ENCODE data around the gene CLSTN2. TPM values are rescaled to one million over a fixed set of nuclear protein-coding genes. Genes with fewer than 3 reads are reported as not detected.

CLSTN2 gene
- polyA plus RNA-seq, 2 donors, result 0.20 TPM

DNA sequence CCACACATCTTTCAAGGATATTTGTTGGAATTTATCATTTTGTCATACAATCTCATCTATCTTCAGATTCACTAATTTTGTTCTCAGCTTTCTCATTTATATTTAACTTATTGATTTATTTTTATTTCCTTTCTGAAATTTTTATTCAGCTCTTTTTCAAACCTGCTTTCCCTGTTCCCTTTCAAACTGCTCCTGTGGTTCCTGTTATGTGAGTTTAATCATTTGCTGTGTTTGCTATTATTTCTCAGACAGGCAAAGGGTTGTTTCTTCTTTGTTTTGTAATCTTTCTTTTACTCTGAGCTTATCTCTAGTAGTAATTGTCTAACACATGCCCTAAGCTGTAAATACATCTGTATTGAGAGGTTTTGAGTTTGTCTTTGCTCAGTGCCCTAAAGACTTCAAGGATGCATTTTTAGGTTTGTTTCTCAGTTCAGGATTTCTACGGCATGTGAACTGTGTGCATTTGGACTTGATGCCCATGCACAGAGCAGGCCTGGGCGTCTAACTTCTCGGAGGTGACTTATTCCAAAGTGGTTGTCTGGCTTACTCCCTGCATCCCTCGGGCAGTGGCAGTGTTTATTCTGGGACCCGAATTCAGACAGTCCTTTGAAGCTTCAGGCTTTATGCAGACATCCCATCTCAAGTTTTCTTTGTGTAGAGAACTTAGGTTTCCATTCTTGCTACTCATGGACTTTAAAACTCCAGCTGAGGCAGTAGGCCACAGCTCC is 587.8 kb downstream of the CLSTN2 start:
- no peaks in the 10 kb centered on the region for H3K4me1 ChIP-seq (ENCODE audit: control insufficient read depth in 2 of 2, insufficient read depth in 2 of 2, low read length in 1 of 2)
- H3K27ac ChIP-seq (ENCODE audit: low read depth in 2 of 2, low read length in 1 of 2), result no peak overlapping the region
- H3K36me3 ChIP-seq (ENCODE audit: control insufficient read depth in 2 of 2, insufficient read depth in 2 of 2, low read length in 1 of 2), result no peaks in the 10 kb centered on the region
- peaks cover 0 to 3% of the 10 kb centered on the region in 2 donors for H3K9me3 ChIP-seq (ENCODE audit: control insufficient read depth in 2 of 2, insufficient read depth in 1 of 2, low read depth in 1 of 2, low read length in 1 of 2)
- 50 to 69% methylated on average over 5 of the region's 5 CpGs for WGBS, 2 donors
- no peaks in the 10 kb centered on the region for H3K27me3 ChIP-seq (ENCODE audit: control insufficient read depth in 1 of 2, insufficient read depth in 2 of 2, low read length in 2 of 2)
- H3K4me3 ChIP-seq (ENCODE audit: low read depth in 1 of 2, low read length in 2 of 2), result no peak overlapping the region

DNA sequence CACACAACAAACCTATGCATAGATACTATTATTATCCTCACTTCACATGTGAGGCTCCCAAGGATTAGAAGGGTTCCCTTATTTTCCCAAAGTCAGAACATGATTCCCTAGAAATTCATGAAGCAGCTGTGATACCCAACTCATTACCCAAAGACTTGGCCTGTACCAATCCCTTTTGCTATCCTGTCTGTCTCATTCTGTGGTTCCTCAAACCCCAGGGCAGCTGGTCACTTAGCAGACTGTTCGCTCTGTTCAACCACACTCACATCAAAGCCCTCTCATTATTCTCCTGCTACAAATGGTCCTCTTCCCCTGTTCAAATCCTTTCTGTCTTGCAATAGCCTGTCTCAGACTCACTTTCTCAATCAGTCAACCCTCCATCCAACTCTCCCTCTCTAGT is 588.6 kb downstream of the CLSTN2 start:
- Histone ChIP-seq H3K4me3 (ENCODE audit: low read depth in 1 of 2, low read length in 2 of 2) (no peak overlapping the region), H3K9me3 (ENCODE audit: control insufficient read depth in 2 of 2, insufficient read depth in 1 of 2, low read depth in 1 of 2, low read length in 1 of 2) (no peaks in the 10 kb centered on the region), H3K27ac (ENCODE audit: low read depth in 2 of 2, low read length in 1 of 2) (no peak overlapping the region), H3K27me3 (ENCODE audit: control insufficient read depth in 1 of 2, insufficient read depth in 2 of 2, low read length in 2 of 2) (no peaks in the 10 kb centered on the region), H3K36me3 (ENCODE audit: control insufficient read depth in 2 of 2, insufficient read depth in 2 of 2, low read length in 1 of 2) (no peaks in the 10 kb centered on the region), H3K4me1 (ENCODE audit: control insufficient read depth in 2 of 2, insufficient read depth in 2 of 2, low read length in 1 of 2) (no peaks in the 10 kb centered on the region)
- WGBS, 2 donors, result 81 to 89% methylated on average over 1 of the region's 1 CpG

DNA sequence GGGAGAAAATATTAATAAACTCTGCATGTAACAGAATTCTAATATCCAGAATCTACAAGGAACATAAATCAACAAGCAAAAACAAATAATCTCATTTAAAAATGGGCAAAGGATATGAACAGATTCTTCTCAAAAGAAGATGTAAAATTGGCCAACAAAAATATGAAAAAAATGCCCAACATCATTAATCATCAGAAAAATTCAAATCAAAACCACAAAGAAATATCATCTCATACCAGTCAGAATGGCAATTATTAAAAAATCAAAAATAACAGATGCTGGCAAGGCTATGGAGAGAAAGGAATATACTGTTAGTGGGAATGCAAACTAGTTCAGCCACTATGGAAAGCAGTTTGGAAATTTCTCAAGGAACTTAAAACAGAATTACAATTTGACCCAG is 592.2 kb downstream of the CLSTN2 start:
- Histone ChIP-seq H3K27ac (ENCODE audit: low read depth in 2 of 2, low read length in 1 of 2) (no peak overlapping the region), H3K27me3 (ENCODE audit: control insufficient read depth in 1 of 2, insufficient read depth in 2 of 2, low read length in 2 of 2) (no peaks in the 10 kb centered on the region), H3K4me1 (ENCODE audit: control insufficient read depth in 2 of 2, insufficient read depth in 2 of 2, low read length in 1 of 2) (peaks cover 0 to 2% of the 10 kb centered on the region in 2 donors), H3K36me3 (ENCODE audit: control insufficient read depth in 2 of 2, insufficient read depth in 2 of 2, low read length in 1 of 2) (no peaks in the 10 kb centered on the region), H3K9me3 (ENCODE audit: control insufficient read depth in 2 of 2, insufficient read depth in 1 of 2, low read depth in 1 of 2, low read length in 1 of 2) (no peaks in the 10 kb centered on the region), H3K4me3 (ENCODE audit: low read depth in 1 of 2, low read length in 2 of 2) (no peak overlapping the region)

DNA sequence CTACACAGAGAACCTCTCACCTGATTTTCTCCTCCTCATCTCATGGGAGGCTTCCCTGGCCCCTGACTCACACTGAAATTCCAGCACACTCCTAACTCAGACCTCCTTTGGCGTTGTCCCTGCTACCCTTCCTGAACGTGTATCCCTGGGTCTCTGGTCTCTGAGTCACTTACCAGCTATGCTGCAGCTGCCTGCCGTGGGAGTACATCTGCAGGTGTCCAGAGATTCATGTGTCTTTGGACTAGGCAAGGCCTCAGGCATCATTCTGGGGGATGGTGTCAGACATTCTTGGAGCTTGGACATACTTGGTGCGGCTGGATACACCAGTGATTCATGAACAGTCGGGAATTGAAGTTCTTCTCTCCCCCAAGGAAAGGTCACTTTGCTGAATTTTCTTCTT is 594.1 kb downstream of the CLSTN2 start:
- 55 to 61% methylated on average over 5 of the region's 5 CpGs for WGBS, 2 donors

DNA sequence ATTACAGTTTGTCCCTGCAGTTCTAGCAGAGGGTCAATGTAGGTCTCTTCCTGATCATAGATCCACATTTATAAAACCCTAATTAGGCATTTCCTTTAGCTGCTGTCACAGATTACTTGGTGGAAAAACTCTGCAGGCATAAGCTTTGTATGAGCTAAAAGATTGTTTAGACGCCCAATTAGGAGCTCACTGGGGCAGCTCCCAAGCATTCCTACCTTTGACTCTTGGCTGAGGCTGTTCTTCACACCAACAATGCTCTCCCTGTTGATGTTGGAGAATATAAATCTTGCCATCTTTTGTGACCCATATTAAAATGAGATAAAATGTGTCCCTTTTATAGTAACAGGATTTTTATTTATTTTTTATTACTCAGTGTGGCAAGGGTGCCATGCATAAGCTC is 594.6 kb downstream of the CLSTN2 start:
- Histone ChIP-seq H3K4me1 (ENCODE audit: control insufficient read depth in 2 of 2, insufficient read depth in 2 of 2, low read length in 1 of 2) (peaks cover 0 to 2% of the 10 kb centered on the region in 2 donors), H3K9me3 (ENCODE audit: control insufficient read depth in 2 of 2, insufficient read depth in 1 of 2, low read depth in 1 of 2, low read length in 1 of 2) (no peaks in the 10 kb centered on the region), H3K27me3 (ENCODE audit: control insufficient read depth in 1 of 2, insufficient read depth in 2 of 2, low read length in 2 of 2) (no peaks in the 10 kb centered on the region), H3K36me3 (ENCODE audit: control insufficient read depth in 2 of 2, insufficient read depth in 2 of 2, low read length in 1 of 2) (no peaks in the 10 kb centered on the region), H3K4me3 (ENCODE audit: low read depth in 1 of 2, low read length in 2 of 2) (no peak overlapping the region), H3K27ac (ENCODE audit: low read depth in 2 of 2, low read length in 1 of 2) (no peak overlapping the region)
- WGBS, 2 donors, result 43 to 65% methylated on average over 1 of the region's 1 CpG

More for the DNA sequence above, 594.1 kb downstream of the CLSTN2 start:
- Histone ChIP-seq H3K4me3 (ENCODE audit: low read depth in 1 of 2, low read length in 2 of 2) (no peak overlapping the region), H3K4me1 (ENCODE audit: control insufficient read depth in 2 of 2, insufficient read depth in 2 of 2, low read length in 1 of 2) (peaks cover 0 to 2% of the 10 kb centered on the region in 2 donors), H3K27me3 (ENCODE audit: control insufficient read depth in 1 of 2, insufficient read depth in 2 of 2, low read length in 2 of 2) (no peaks in the 10 kb centered on the region), H3K36me3 (ENCODE audit: control insufficient read depth in 2 of 2, insufficient read depth in 2 of 2, low read length in 1 of 2) (no peaks in the 10 kb centered on the region), H3K9me3 (ENCODE audit: control insufficient read depth in 2 of 2, insufficient read depth in 1 of 2, low read depth in 1 of 2, low read length in 1 of 2) (no peaks in the 10 kb centered on the region), H3K27ac (ENCODE audit: low read depth in 2 of 2, low read length in 1 of 2) (no peak overlapping the region)

DNA sequence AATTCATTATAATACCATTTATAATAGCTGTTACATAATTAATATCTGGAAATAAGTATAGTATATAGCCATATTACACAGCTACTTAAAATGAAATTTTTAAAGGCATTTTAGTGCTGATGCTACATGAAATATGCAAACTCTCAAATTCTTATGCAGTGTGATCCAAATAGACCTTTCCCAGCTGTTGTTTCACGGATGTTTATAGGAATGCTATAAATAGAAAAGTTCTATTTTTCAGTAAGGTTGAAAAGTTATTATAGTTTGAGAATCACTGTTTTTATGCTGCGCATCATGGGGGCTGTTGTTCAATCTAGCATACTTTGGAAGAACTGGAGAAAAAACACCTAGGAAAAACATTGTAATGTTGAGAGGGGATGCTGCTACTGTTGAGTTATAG is 595.1 kb downstream of the CLSTN2 start:
- Histone ChIP-seq H3K9me3 (ENCODE audit: control insufficient read depth in 2 of 2, insufficient read depth in 1 of 2, low read depth in 1 of 2, low read length in 1 of 2) (no peaks in the 10 kb centered on the region), H3K4me1 (ENCODE audit: control insufficient read depth in 2 of 2, insufficient read depth in 2 of 2, low read length in 1 of 2) (peaks cover 0 to 2% of the 10 kb centered on the region in 2 donors), H3K4me3 (ENCODE audit: low read depth in 1 of 2, low read length in 2 of 2) (no peak overlapping the region), H3K36me3 (ENCODE audit: control insufficient read depth in 2 of 2, insufficient read depth in 2 of 2, low read length in 1 of 2) (no peaks in the 10 kb centered on the region), H3K27ac (ENCODE audit: low read depth in 2 of 2, low read length in 1 of 2) (no peak overlapping the region), H3K27me3 (ENCODE audit: control insufficient read depth in 1 of 2, insufficient read depth in 2 of 2, low read length in 2 of 2) (no peaks in the 10 kb centered on the region)
- WGBS, 2 donors, result 81 to 85% methylated on average over 2 of the region's 2 CpGs

DNA sequence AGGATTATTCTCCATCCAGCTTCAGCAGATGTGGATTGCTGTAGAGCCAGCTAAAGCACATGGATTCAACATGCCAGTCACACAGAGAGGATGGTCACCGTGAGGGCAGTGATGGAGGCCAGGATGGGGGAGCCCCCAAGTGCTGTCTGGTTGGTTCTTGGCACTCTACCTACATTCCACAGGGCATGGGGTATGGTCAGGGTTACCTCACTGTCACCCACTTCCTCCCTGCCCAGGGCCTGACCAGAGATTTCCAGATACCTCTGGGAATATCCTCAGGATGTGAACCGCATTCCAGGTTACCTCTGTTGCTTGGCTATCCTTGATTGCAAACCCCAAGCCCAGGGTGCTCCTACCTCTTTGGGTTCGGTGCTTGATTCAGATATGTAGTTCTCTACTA is 595.6 kb downstream of the CLSTN2 start:
- Histone ChIP-seq H3K36me3 (ENCODE audit: control insufficient read depth in 2 of 2, insufficient read depth in 2 of 2, low read length in 1 of 2) (no peaks in the 10 kb centered on the region), H3K4me3 (ENCODE audit: low read depth in 1 of 2, low read length in 2 of 2) (no peak overlapping the region), H3K27ac (ENCODE audit: low read depth in 2 of 2, low read length in 1 of 2) (no peak overlapping the region), H3K27me3 (ENCODE audit: control insufficient read depth in 1 of 2, insufficient read depth in 2 of 2, low read length in 2 of 2) (no peaks in the 10 kb centered on the region), H3K4me1 (ENCODE audit: control insufficient read depth in 2 of 2, insufficient read depth in 2 of 2, low read length in 1 of 2) (peaks cover 0 to 2% of the 10 kb centered on the region in 2 donors), H3K9me3 (ENCODE audit: control insufficient read depth in 2 of 2, insufficient read depth in 1 of 2, low read depth in 1 of 2, low read length in 1 of 2) (no peaks in the 10 kb centered on the region)
- WGBS, 2 donors, result 80 to 90% methylated on average over 3 of the region's 3 CpGs

DNA sequence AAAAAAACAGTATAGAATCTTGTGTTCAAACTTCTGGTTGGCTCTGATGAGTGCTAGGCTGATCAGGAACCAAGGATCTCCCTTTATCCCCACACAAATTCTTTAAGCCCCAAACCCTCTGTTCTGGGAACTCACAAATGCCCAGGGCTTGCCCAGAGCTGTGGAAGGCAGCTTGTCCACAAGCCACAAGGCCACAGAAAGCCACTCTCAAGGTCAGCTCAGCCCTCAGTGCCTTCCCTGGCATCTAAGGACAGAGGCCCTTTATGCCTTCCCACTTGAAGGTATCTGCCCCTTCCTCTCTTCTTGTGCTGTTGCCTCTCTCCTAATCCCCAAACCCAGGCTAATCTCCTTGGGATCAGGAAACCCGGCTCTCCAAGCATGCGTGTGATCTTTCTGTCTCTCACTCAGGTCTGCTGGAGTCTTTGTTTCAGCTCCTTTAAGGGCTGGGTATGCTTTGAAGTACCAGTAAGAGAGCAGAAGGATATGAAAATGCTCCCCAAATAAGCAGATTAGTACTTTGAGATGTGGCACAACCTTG is 597.9 kb downstream of the CLSTN2 start:
- H3K9me3 ChIP-seq (ENCODE audit: control insufficient read depth in 2 of 2, insufficient read depth in 1 of 2, low read depth in 1 of 2, low read length in 1 of 2), result no peaks in the 10 kb centered on the region
- H3K36me3 ChIP-seq (ENCODE audit: control insufficient read depth in 2 of 2, insufficient read depth in 2 of 2, low read length in 1 of 2), result no peaks in the 10 kb centered on the region
- peaks cover 0 to 2% of the 10 kb centered on the region in 2 donors for H3K4me1 ChIP-seq (ENCODE audit: control insufficient read depth in 2 of 2, insufficient read depth in 2 of 2, low read length in 1 of 2)
- no peak overlapping the region for H3K4me3 ChIP-seq (ENCODE audit: low read depth in 1 of 2, low read length in 2 of 2)
- no peak overlapping the region for H3K27ac ChIP-seq (ENCODE audit: low read depth in 2 of 2, low read length in 1 of 2)
- H3K27me3 ChIP-seq (ENCODE audit: control insufficient read depth in 1 of 2, insufficient read depth in 2 of 2, low read length in 2 of 2), result no peaks in the 10 kb centered on the region
- WGBS, 2 donors, result 62 to 82% methylated on average over 2 of the region's 2 CpGs

DNA sequence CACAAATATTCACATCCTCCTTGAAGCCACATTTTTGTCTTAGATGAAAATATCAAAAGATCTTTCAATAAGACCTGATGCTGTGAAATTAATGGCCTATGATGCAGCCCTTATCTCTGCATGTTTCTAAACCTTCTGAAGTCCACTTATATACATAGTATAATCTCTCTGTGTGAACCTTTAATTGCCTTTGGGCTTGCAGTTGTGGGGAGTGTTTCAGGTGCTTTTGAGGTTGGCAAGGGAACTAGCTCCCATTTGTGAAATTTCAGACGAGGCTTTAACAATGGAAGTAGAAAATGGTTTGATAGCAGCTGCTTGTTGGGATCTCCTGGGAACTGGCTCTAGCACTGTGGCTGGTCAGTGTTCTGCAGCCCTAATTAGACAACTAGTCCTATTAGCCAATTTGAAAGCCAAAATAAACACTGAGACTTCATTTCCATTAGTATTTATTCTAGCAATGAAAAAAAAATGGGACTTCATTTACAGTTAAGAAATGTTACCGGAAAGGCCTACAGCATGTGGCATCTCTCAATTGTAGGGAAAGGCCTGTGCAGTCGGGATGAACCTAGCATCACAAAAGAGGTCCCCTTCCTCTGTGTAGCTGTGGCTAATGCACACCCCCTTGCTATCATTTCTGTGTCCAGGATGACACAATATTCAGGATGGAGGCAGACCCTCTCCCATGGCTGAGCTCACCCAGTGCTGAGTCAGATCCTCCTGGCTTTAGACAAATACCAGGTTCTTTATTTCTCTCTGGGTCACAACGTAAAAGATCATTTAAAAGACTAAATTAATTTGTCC is 602.1 kb downstream of the CLSTN2 start:
- no peaks in the 10 kb centered on the region for H3K9me3 ChIP-seq (ENCODE audit: control insufficient read depth in 2 of 2, insufficient read depth in 1 of 2, low read depth in 1 of 2, low read length in 1 of 2)
- 65% methylated on average over 4 of the region's 4 CpGs for WGBS, 2 donors

More for the DNA sequence above, 602.1 kb downstream of the CLSTN2 start:
- no peaks in the 10 kb centered on the region for H3K4me1 ChIP-seq (ENCODE audit: control insufficient read depth in 2 of 2, insufficient read depth in 2 of 2, low read length in 1 of 2)
- no peak overlapping the region for H3K27ac ChIP-seq (ENCODE audit: low read depth in 2 of 2, low read length in 1 of 2)
- no peak overlapping the region for H3K4me3 ChIP-seq (ENCODE audit: low read depth in 1 of 2, low read length in 2 of 2)
- no peaks in the 10 kb centered on the region for H3K36me3 ChIP-seq (ENCODE audit: control insufficient read depth in 2 of 2, insufficient read depth in 2 of 2, low read length in 1 of 2)
- H3K27me3 ChIP-seq (ENCODE audit: control insufficient read depth in 1 of 2, insufficient read depth in 2 of 2, low read length in 2 of 2), result no peaks in the 10 kb centered on the region

All from esophagus (tissue), 2 donors.